Ovary (tissue), 9 donors: ENCODE data around the gene SPSB3. TPM values are rescaled to one million over a fixed set of nuclear protein-coding genes. Genes with fewer than 3 reads are reported as not detected.

Source experiments
- DNase-seq, 5 donors: peaks; one replicate each; pipeline ENCODE4 v3.0.0-alpha.2; 2019 to 2020
- H3K27ac ChIP-seq, 2 donors: fragments of 200-600 bp; one replicate each; pipeline versions ENCODE4 v1.5.1 to v1.8.0; 2019 to 2022
- H3K27me3 ChIP-seq: fragments of 200-600 bp; one replicate; pipeline ENCODE4 v1.8.0; 2022
- H3K36me3 ChIP-seq: fragments of 200-600 bp; sonication (generic); one replicate; pipeline ENCODE4 v1.5.1; 2019
- H3K4me1 ChIP-seq: one replicate; pipeline ENCODE4 v1.8.1; 2013; ENCODE audit warnings: mild to moderate bottlenecking, moderate library complexity; ENCODE audit not compliant: insufficient read depth
- H3K4me3 ChIP-seq: fragments of 200-600 bp; sonication (generic); one replicate; pipeline ENCODE4 v1.5.1; 2017
- H3K9me3 ChIP-seq, 2 donors: fragments of 200-600 bp in 1 of 2; sonication (generic) in 1 of 2; one replicate each; pipeline versions ENCODE4 v1.5.1 to v1.8.1; 2013 to 2019; ENCODE audit warnings: mild to moderate bottlenecking in 1 of 2, moderate library complexity in 1 of 2
- EP300 ChIP-seq: sonication (generic); formaldehyde crosslinking; IDR thresholded peaks from one replicate; pipeline ENCODE4 v1.6.1; 2017; ENCODE audit warnings: antibody characterized with exemption
- POLR2A ChIP-seq: fragments of 450-650 bp; IDR thresholded peaks from one replicate; pipeline ENCODE4 v1.6.1; 2017; ENCODE audit warnings: antibody characterized with exemption, mild to moderate bottlenecking, moderate library complexity
- WGBS, 3 donors: extraction: QIAGEN DNeasy Blood & Tissue Kit in 1 of 3; methylation state at CpG; one replicate each; pipeline versions ENCODE4 v1.1.5 to v1.1.7; 2013 to 2017; 5-methylcytosine and 5-hydroxymethylcytosine counted together
- intact Hi-C, 4 donors: fragments of 100-400 bp; cut with DNase I; formaldehyde crosslinking; loops; one replicate each; pipeline versions ENCODE4 v1.11.0 to v1.15.1; 2022 to 2023
- polyA plus RNA-seq, 2 donors: library from polyadenylated mRNA; stranded (reverse); fragments of 200-250 nt in 1 of 2; fragments of 350-450 nt in 1 of 2; fragmentation: Illumina TruSeq in 1 of 2; extraction: RNeasy Lipid Tissue Mini Kit (QIAGEN cat#74804) in 1 of 2; gene quantifications; one replicate each; pipeline ENCODE4 v1.2.3, GENCODE V29; 2013 to 2014
- total RNA-seq, 7 donors: library from RNA; depleted of rRNA in 2 of 7; stranded (reverse); fragments of >200 nt in 2 of 7; fragmentation: NEBNext Ultra II Directional in 3 of 7; extraction: Animal tissue kit (Norgen Biotek cat#: 25700) in 3 of 7; gene quantifications; one replicate each; pipeline versions ENCODE4 v1.1.0 to v1.2.4, GENCODE V29; 2016 to 2023
- TF ChIP-seq, protein P1 (sequence below), 3 donors: fragments of 450-650 bp in 2 of 3; fragments of 200-600 bp in 1 of 3; IDR thresholded peaks; one replicate each; pipeline versions ENCODE4 v1.5.1 to v1.8.0; 2016 to 2022; ENCODE audit warnings: antibody characterized with exemption in 3 of 3, mild to moderate bottlenecking in 1 of 3
- donor health status: DM: no; HTN: no; CAD: no; lungs with moderate emphysema.
- donor health status: DM: no; HTN: no; CAD: no.
- donor health status: Bipolar disorder and iron deficiency.
- donor health status: DM: yes; HTN: yes; CAD: no.
- donor health status: DM: no; HTN: no; CAD: no.
- donor health status: DM: yes; HTN: yes; CAD: no.

The SPSB3 gene
- total and polyA plus RNA-seq, 9 donors: 2.4 to 138 (median 57.6) TPM

DNA sequence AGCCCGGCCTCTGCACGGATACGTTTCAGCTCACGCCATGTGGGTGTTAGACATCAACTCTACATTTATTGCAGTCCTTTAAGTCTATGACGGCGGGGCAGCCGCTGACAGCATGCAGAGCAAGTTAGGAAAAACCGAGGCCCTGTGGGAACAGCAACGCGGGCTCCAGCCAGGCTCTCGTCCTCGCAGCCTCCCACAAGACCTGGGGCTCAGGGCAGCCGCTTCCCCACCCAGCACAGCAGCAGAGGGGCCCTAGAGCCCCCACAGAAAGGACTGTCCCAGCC, 5.8 kb downstream of the SPSB3 start:
- Histone ChIP-seq H3K27ac (no peak overlapping the region), H3K27me3 (no peaks in the 10 kb centered on the region), H3K9me3 (no peaks in the 10 kb centered on the region), H3K36me3 (no peaks in the 10 kb centered on the region), H3K4me1 (peaks cover 20% of the 10 kb centered on the region), H3K4me3 (no peak overlapping the region)
- intact Hi-C loops: no loop called here
- no peak for DNase-seq
- 71 to 74% (median 72%) methylated on average over 13 of the region's 13 CpGs for WGBS, 3 donors
- TF ChIP-seq EP300: no peak
- TF ChIP-seq, protein P1, sequence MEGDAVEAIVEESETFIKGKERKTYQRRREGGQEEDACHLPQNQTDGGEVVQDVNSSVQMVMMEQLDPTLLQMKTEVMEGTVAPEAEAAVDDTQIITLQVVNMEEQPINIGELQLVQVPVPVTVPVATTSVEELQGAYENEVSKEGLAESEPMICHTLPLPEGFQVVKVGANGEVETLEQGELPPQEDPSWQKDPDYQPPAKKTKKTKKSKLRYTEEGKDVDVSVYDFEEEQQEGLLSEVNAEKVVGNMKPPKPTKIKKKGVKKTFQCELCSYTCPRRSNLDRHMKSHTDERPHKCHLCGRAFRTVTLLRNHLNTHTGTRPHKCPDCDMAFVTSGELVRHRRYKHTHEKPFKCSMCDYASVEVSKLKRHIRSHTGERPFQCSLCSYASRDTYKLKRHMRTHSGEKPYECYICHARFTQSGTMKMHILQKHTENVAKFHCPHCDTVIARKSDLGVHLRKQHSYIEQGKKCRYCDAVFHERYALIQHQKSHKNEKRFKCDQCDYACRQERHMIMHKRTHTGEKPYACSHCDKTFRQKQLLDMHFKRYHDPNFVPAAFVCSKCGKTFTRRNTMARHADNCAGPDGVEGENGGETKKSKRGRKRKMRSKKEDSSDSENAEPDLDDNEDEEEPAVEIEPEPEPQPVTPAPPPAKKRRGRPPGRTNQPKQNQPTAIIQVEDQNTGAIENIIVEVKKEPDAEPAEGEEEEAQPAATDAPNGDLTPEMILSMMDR (IDR thresholded peaks at IDR 0.05): no peak
- no peak for TF ChIP-seq POLR2A

- Histone ChIP-seq H3K4me3 (no peak overlapping the region), H3K27me3 (no peaks in the 10 kb centered on the region), H3K4me1 (peaks cover 19% of the 10 kb centered on the region), H3K36me3 (no peaks in the 10 kb centered on the region), H3K9me3 (no peaks in the 10 kb centered on the region), H3K27ac (no peak overlapping the region)
- intact Hi-C loops: no loop called here
- DNase-seq: peak in 2 of 5 donors; percentile 30 to 37
- no peak for TF ChIP-seq EP300
- TF ChIP-seq, protein P1 (IDR thresholded peaks at IDR 0.05): no peak
- TF ChIP-seq POLR2A: no peak
- WGBS, 3 donors: 72 to 75% (median 72%) methylated on average over 28 of the region's 28 CpGs
These were observed 6.3 kb downstream of the SPSB3 start for GRCh38 chr16:1775846-1776671.

- whole genome bisulfite sequencing, 3 donors: 85 to 88% (median 86%) methylated on average over 29 to 30 of the region's 30 CpGs
- H3K27me3 ChIP-seq: no peaks in the 10 kb centered on the region
- intact Hi-C loops: no loop called here
- no peak overlapping the region for H3K4me3 ChIP-seq
- H3K9me3 ChIP-seq: no peaks in the 10 kb centered on the region
- no peak for DNase-seq
- TF ChIP-seq, protein P1 (IDR thresholded peaks at IDR 0.05): no peak
- TF ChIP-seq EP300: no peak
- TF ChIP-seq POLR2A: no peak
- H3K27ac ChIP-seq: no peak overlapping the region
- no peaks in the 10 kb centered on the region for H3K36me3 ChIP-seq
- peaks cover 17% of the 10 kb centered on the region for H3K4me1 ChIP-seq
These were observed 7.1 kb downstream of the SPSB3 start for GRCh38 chr16:1775006-1775845.

DNA sequence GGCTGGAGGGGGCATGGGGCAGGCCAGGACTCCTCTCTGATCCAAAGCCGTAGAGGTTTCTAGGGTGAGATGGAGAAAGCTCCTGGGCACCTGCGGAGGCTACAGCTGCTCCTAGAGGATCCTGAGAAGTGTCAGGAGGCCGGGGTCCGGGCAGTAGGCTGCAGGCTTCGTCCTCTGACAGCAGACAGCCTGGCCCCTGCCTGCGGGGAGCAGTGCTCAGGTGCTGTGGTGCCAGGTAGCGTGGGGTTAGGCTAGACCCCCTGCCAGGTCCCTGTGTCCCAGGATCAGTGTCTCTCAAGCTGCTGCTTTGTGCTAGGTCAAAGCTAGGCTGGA, 8.0 kb downstream of the SPSB3 start:
- H3K4me1 ChIP-seq: peaks cover 17% of the 10 kb centered on the region
- H3K9me3 ChIP-seq: no peaks in the 10 kb centered on the region
- no peak overlapping the region for H3K4me3 ChIP-seq
- TF ChIP-seq POLR2A (no peak), EP300 (no peak)
- TF ChIP-seq, protein P1 (IDR thresholded peaks at IDR 0.05): no peak
- WGBS, 3 donors: 80 to 88% (median 82%) methylated on average over 7 of the region's 7 CpGs
- no peaks in the 10 kb centered on the region for H3K27me3 ChIP-seq
- H3K36me3 ChIP-seq: no peaks in the 10 kb centered on the region
- no peak overlapping the region for H3K27ac ChIP-seq
- intact Hi-C loops: no loop called here
- DNase-seq: no peak
